HG03469 (cell line): ENCODE measurements around the gene MYH7B.

Experiments
- ATAC-seq: cut with Tn5 transposase; IDR thresholded peaks from one replicate; pipeline ENCODE4 v1.9.1; 2021; ENCODE audit warnings: mild to moderate bottlenecking, moderate library complexity, moderate number of reproducible peaks; ENCODE audit not compliant: unreplicated experiment

MYH7B gene

GRCh38 chr20:35003211-35004031, 47.8 kb downstream of the MYH7B start:
- ATAC-seq = no peak

DNA sequence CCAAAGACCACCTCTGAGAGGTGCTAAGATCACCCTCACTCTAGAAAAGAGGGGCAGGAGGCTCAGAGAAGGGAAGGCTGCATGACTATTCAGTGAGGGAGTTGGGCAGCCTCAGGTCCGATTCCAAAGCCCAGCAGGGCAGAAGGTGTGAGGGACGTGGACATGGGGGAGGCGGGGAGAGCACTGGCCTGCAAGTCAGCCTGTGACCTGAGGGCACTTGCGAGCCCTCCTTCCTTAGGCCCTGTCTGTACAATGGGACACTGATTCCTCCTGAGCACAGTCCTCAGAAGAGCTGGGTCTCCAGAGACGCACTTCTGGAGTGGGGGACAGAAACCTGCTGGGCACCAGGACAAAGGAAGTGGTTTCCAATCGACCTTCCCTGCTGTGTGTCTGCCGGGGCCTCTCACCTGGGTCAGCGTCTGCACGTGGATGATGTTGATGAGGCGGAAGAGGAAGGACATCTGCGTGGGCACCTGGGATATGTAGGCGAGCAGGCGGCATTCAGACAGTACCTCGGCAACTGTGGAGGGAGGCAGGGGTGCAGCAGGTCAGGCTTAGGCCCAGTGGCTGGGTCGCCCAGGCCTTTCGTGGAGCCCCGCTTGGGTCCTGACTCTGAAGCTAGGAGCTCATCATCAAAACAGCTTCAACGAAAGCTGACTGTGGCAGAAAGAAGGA, 48.5 kb downstream of the MYH7B start:
- ATAC-seq = no peak

- ATAC-seq = no peak
These were observed 49.2 kb downstream of the MYH7B start for GRCh38 chr20:35004749-35005462.
